Measurements from ENCODE around the gene ABHD18.

- TF ChIP-seq CTCF (conservative IDR thresholded peaks at IDR 0.05; ENCODE audit: low read depth, low read length) (peak; percentile 54), EZH2 (IDR thresholded peaks at IDR 0.05; ENCODE audit: borderline replicate concordance, low read depth, low read length, poor library complexity, severe bottlenecking) (no peak)
Measured at GRCh38 chr4:128068918-128069317, 103.7 kb downstream of the ABHD18 start.

All from A673 (cell line).